Measurements from ENCODE around the gene KIAA0825.
A peak's percentile ranks its signal among the peaks of the same experiment; 100 is the strongest.

KIAA0825 gene

GRCh38 chr5:94618493-94619328 lies at the start of gene KIAA0825, which contains the start of gene SLF1:
KIAA0825 (minus strand) TSS chr5:94618604; CDS start chr5:94537126, 81,478 bp downstream.
SLF1 (plus strand) TSS chr5:94618669; CDS start chr5:94628811, 10,142 bp downstream.
- TF ChIP-seq CTCF (IDR thresholded peaks at IDR 0.05; ENCODE audit: low read depth, low read length): no peak

GRCh38 chr5:94667937-94668336 lies 49.5 kb upstream of the KIAA0825 start:
- no peak for TF ChIP-seq CTCF (IDR thresholded peaks at IDR 0.05; ENCODE audit: low read depth, low read length)
- DNase-seq (ENCODE audit: extremely low read depth, low read depth): no peak

More at GRCh38 chr5:94618493-94619328, at the start of gene KIAA0825, which contains the start of gene SLF1:
- peak; percentile 39 for DNase-seq (ENCODE audit: extremely low read depth, low read depth)

- no peak for DNase-seq (ENCODE audit: extremely low read depth, low read depth)
Observed at GRCh38 chr5:94661086-94661485, 42.7 kb upstream of the KIAA0825 start.

GRCh38 chr5:94660506-94660905 lies 42.1 kb upstream of the KIAA0825 start:
- no peak for TF ChIP-seq CTCF (IDR thresholded peaks at IDR 0.05; ENCODE audit: low read depth, low read length)
- DNase-seq (ENCODE audit: extremely low read depth, low read depth): no peak

More at GRCh38 chr5:94661086-94661485, 42.7 kb upstream of the KIAA0825 start:
- TF ChIP-seq CTCF (IDR thresholded peaks at IDR 0.05; ENCODE audit: low read depth, low read length): no peak

- no peak for TF ChIP-seq CTCF (IDR thresholded peaks at IDR 0.05; ENCODE audit: low read depth, low read length)
- DNase-seq (ENCODE audit: extremely low read depth, low read depth): no peak
Observed at GRCh38 chr5:94658272-94658671, 39.9 kb upstream of the KIAA0825 start.

GRCh38 chr5:94649874-94650273 lies 31.5 kb upstream of the KIAA0825 start:
- no peak for TF ChIP-seq CTCF (IDR thresholded peaks at IDR 0.05; ENCODE audit: low read depth, low read length)

GRCh38 chr5:94646758-94647157 lies 28.4 kb upstream of the KIAA0825 start:
- DNase-seq (ENCODE audit: extremely low read depth, low read depth): no peak
- no peak for TF ChIP-seq CTCF (IDR thresholded peaks at IDR 0.05; ENCODE audit: low read depth, low read length)

More at GRCh38 chr5:94649874-94650273, 31.5 kb upstream of the KIAA0825 start:
- DNase-seq (ENCODE audit: extremely low read depth, low read depth): no peak
